Measurements from ENCODE around the gene CNTNAP2. TPM values are rescaled to one million over a fixed set of nuclear protein-coding genes. Genes with fewer than 3 reads are reported as not detected.

Gene CNTNAP2
- total RNA-seq, 1 experiment from 2014 or later: 64.5 TPM

DNA sequence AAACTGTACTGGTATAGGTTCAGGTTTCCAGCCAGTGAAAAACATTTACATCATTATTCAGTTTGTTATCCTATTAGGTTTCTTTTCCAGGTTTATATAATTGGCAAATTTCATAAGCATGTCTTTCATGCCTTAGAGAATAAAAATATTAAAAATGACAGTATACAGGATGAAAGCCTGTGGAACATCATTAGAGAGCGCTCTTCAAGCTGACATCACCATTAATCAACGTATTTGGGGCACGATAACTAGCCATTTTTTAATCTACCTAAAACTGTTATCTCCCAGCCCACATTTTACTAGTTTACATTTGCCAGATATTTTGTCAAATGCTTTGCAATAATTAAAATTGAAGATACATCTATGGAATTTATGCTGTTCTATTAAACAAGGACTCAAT, 714.1 kb downstream of the CNTNAP2 start:
- Histone ChIP-seq H3K79me2 (ENCODE audit: insufficient read depth, low read length) (no peaks in the 10 kb centered on the region), H4K20me1 (ENCODE audit: control insufficient read depth, insufficient read depth, insufficient read length) (no peaks in the 10 kb centered on the region), H2BK120ac (ENCODE audit: low read depth, low read length, poor library complexity, severe bottlenecking) (no peak overlapping the region), H2BK5ac (ENCODE audit: insufficient read length, low read length) (no peak overlapping the region), H3K4me1 (ENCODE audit: insufficient read depth, low read length) (peaks cover 2% of the 10 kb centered on the region; the same call in 1 of the 2 replicates), H3K23ac (ENCODE audit: insufficient read length, low read depth, low read length) (no peak overlapping the region), H3T11ph (ENCODE audit: low read length) (no peak overlapping the region), H3K4me2 (ENCODE audit: insufficient read depth, insufficient read length, low read length) (no peak overlapping the region), H4K5ac (ENCODE audit: insufficient read length, low read depth, low read length) (no peak overlapping the region), H2AFZ (ENCODE audit: low read length) (no peak overlapping the region), H3K27ac (ENCODE audit: insufficient read length, low read depth, low read length) (no peak overlapping the region), H3K9ac (ENCODE audit: extremely low read depth, insufficient read length, low read length) (no peak overlapping the region), H3K23me2 (ENCODE audit: insufficient read length, low read depth, low read length, poor library complexity, severe bottlenecking) (no peaks in the 10 kb centered on the region), H4K8ac (replicated peaks; ENCODE audit: insufficient read length, low read depth, low read length) (no peak overlapping the region), H3K4ac (ENCODE audit: low read depth, low read length) (no peak overlapping the region), H2BK20ac (ENCODE audit: low read depth, low read length, poor library complexity, severe bottlenecking) (no peak overlapping the region), H2BK12ac (ENCODE audit: insufficient read length, low read depth, low read length) (no peak overlapping the region), H3K14ac (ENCODE audit: insufficient read depth, low read length) (no peak overlapping the region), H3K56ac (ENCODE audit: insufficient read length, low read depth, low read length) (no peak overlapping the region), H3K9me3 (ENCODE audit: control insufficient read depth, low read depth, low read length) (no peaks in the 10 kb centered on the region), H2AK5ac (ENCODE audit: insufficient read length, low read length) (no peak overlapping the region), H2BK15ac (ENCODE audit: low read depth, low read length) (no peak overlapping the region), H3K79me1 (ENCODE audit: insufficient read depth, low read depth, low read length, poor library complexity, severe bottlenecking) (no peaks in the 10 kb centered on the region), H3K18ac (ENCODE audit: insufficient read length, low read depth, low read length) (no peak overlapping the region), H4K91ac (ENCODE audit: insufficient read length, low read depth, low read length) (no peak overlapping the region), H3K27me3 (ENCODE audit: insufficient read depth, low read length) (no peaks in the 10 kb centered on the region)
- H3K9me3 Mint-ChIP-seq: no peaks in the 10 kb centered on the region
- H3K27ac Mint-ChIP-seq: no peak overlapping the region
- H3K27me3 Mint-ChIP-seq (ENCODE audit: low read depth): no peaks in the 10 kb centered on the region
- no peak overlapping the region for H3K4me3 Mint-ChIP-seq
- no peaks in the 10 kb centered on the region for H3K36me3 Mint-ChIP-seq (ENCODE audit: insufficient read depth in 1 of 3, low read depth in 3 of 3)
- DNase-seq: no peak
- WGBS (ENCODE audit: extremely low coverage, insufficient read length, low lambda C conversion rate): no CpG with 5 or more reads among the region's 3 CpGs
- H3K4me1 Mint-ChIP-seq: peaks cover 8% of the 10 kb centered on the region in 2 experiments
- TF ChIP-seq, protein P1, sequence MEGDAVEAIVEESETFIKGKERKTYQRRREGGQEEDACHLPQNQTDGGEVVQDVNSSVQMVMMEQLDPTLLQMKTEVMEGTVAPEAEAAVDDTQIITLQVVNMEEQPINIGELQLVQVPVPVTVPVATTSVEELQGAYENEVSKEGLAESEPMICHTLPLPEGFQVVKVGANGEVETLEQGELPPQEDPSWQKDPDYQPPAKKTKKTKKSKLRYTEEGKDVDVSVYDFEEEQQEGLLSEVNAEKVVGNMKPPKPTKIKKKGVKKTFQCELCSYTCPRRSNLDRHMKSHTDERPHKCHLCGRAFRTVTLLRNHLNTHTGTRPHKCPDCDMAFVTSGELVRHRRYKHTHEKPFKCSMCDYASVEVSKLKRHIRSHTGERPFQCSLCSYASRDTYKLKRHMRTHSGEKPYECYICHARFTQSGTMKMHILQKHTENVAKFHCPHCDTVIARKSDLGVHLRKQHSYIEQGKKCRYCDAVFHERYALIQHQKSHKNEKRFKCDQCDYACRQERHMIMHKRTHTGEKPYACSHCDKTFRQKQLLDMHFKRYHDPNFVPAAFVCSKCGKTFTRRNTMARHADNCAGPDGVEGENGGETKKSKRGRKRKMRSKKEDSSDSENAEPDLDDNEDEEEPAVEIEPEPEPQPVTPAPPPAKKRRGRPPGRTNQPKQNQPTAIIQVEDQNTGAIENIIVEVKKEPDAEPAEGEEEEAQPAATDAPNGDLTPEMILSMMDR (conservative IDR thresholded peaks at IDR 0.05): no peak
